ENCODE results near the gene CPT2.

CPT2 gene

GRCh38 chr1:53241828-53242227 is 45.2 kb downstream of the CPT2 start:
- intact Hi-C loops (cut with DNase I; ENCODE audit: low total_unique reads) = no loop called here
- no peaks in the 10 kb centered on the region for H3K36me3 ChIP-seq
- no peak for DNase-seq
- H3K4me1 ChIP-seq = peaks cover 0 to 18% (median 16%) of the 10 kb centered on the region in 4 donors
- H3K27ac ChIP-seq = no peak overlapping the region
- H3K4me3 ChIP-seq = no peak overlapping the region
- no peaks in the 10 kb centered on the region for H3K9me3 ChIP-seq
- no peak for TF ChIP-seq CTCF (IDR thresholded peaks at IDR 0.05)
- no peaks in the 10 kb centered on the region for H3K27me3 ChIP-seq

GRCh38 chr1:53242381-53242780 is 45.8 kb downstream of the CPT2 start:
- H3K9me3 ChIP-seq = no peaks in the 10 kb centered on the region
- intact Hi-C loops (cut with DNase I; ENCODE audit: low total_unique reads) = no loop called here
- no peak overlapping the region for H3K27ac ChIP-seq
- peaks cover 0 to 13% (median 10%) of the 10 kb centered on the region in 4 donors for H3K4me1 ChIP-seq
- no peak for TF ChIP-seq CTCF (IDR thresholded peaks at IDR 0.05)
- no peaks in the 10 kb centered on the region for H3K36me3 ChIP-seq
- H3K27me3 ChIP-seq = no peaks in the 10 kb centered on the region
- no peak for DNase-seq
- H3K4me3 ChIP-seq = no peak overlapping the region

- H3K36me3 ChIP-seq = no peaks in the 10 kb centered on the region
These were observed 47.5 kb downstream of the CPT2 start for GRCh38 chr1:53244141-53244540.

GRCh38 chr1:53246261-53247134 is 49.9 kb downstream of the CPT2 start:
- Histone ChIP-seq H3K27me3 (no peaks in the 10 kb centered on the region), H3K27ac (no peak overlapping the region), H3K4me1 (no peaks in the 10 kb centered on the region), H3K4me3 (no peak overlapping the region), H3K36me3 (no peaks in the 10 kb centered on the region), H3K9me3 (no peaks in the 10 kb centered on the region)
- intact Hi-C loops (cut with DNase I; ENCODE audit: low total_unique reads) = no loop called here
- no peak for DNase-seq
- no peak for TF ChIP-seq CTCF (IDR thresholded peaks at IDR 0.05)

More at GRCh38 chr1:53244141-53244540, 47.5 kb downstream of the CPT2 start:
- Histone ChIP-seq H3K4me3 (no peak overlapping the region), H3K9me3 (no peaks in the 10 kb centered on the region), H3K27ac (no peak overlapping the region), H3K4me1 (peaks cover 0 to 1% (median under 1%) of the 10 kb centered on the region in 4 donors), H3K27me3 (no peaks in the 10 kb centered on the region)
- no peak for TF ChIP-seq CTCF (IDR thresholded peaks at IDR 0.05)
- DNase-seq = no peak
- intact Hi-C loops (cut with DNase I; ENCODE audit: low total_unique reads) = no loop called here

- TF ChIP-seq CTCF (IDR thresholded peaks at IDR 0.05) = no peak
- intact Hi-C loops (cut with DNase I; ENCODE audit: low total_unique reads) = no loop called here
- no peak overlapping the region for H3K4me3 ChIP-seq
- peaks cover 0 to 2% (median 0%) of the 10 kb centered on the region in 3 donors for H3K36me3 ChIP-seq
- no peaks in the 10 kb centered on the region for H3K27me3 ChIP-seq
- no peak for DNase-seq
- H3K9me3 ChIP-seq = no peaks in the 10 kb centered on the region
- no peak overlapping the region for H3K27ac ChIP-seq
- no peaks in the 10 kb centered on the region for H3K4me1 ChIP-seq
These were observed 53.1 kb downstream of the CPT2 start for GRCh38 chr1:53249706-53250105.
